D721Med (cell line): ENCODE measurements around the gene LRCOL1.
"Not testable (repeated sequence)": the region's sequence is repeated elsewhere in the genome, so short reads cannot be mapped to it uniquely, and the experiment has no call there.

Experiments
- DNase-seq: peaks from one replicate; pipeline ENCODE4 v3.0.0; 2011; ENCODE audit warnings: low spot score; ENCODE audit not compliant: insufficient read length
- FAIRE-seq: peaks from 2 replicates; lab custom pipeline; 2011; peaks lifted over from hg19 to GRCh38; lab: Jason Lieb, UNC
- CTCF ChIP-seq: IDR thresholded peaks from 2 replicates; pipeline ENCODE4 v1.5.1; 2012; ENCODE audit warnings: mild to moderate bottlenecking, control low read depth; ENCODE audit not compliant: insufficient read depth; ENCODE audit errors: missing control alignments

The LRCOL1 gene

GRCh38 chr12:132603240-132604150, 6.9 kb downstream of the LRCOL1 start:
- FAIRE-seq (no peak), DNase-seq (no peak)
- TF ChIP-seq CTCF, result no peak

- TF ChIP-seq CTCF, result no peak
- no peak for DNase-seq
- FAIRE-seq, result no peak
Measured at GRCh38 chr12:132602572-132603239, 7.7 kb downstream of the LRCOL1 start.

- DNase-seq, result no peak
- no peak for TF ChIP-seq CTCF
- no peak for FAIRE-seq
Measured at GRCh38 chr12:132601171-132601883, 9.1 kb downstream of the LRCOL1 start.

GRCh38 chr12:132600048-132601032, 10.0 kb downstream of the LRCOL1 start:
- no peak for DNase-seq
- no peak for FAIRE-seq
- TF ChIP-seq CTCF, result peak; percentile 54

GRCh38 chr12:132599502-132599901, 10.9 kb downstream of the LRCOL1 start:
- DNase-seq, FAIRE-seq: not testable (repeated sequence)

GRCh38 chr12:132597333-132598316, 12.8 kb downstream of the LRCOL1 start:
- no peak for TF ChIP-seq CTCF
- DNase-seq, result no peak
- no peak for FAIRE-seq
